ENCODE data around the gene SNRPA.

DNA sequence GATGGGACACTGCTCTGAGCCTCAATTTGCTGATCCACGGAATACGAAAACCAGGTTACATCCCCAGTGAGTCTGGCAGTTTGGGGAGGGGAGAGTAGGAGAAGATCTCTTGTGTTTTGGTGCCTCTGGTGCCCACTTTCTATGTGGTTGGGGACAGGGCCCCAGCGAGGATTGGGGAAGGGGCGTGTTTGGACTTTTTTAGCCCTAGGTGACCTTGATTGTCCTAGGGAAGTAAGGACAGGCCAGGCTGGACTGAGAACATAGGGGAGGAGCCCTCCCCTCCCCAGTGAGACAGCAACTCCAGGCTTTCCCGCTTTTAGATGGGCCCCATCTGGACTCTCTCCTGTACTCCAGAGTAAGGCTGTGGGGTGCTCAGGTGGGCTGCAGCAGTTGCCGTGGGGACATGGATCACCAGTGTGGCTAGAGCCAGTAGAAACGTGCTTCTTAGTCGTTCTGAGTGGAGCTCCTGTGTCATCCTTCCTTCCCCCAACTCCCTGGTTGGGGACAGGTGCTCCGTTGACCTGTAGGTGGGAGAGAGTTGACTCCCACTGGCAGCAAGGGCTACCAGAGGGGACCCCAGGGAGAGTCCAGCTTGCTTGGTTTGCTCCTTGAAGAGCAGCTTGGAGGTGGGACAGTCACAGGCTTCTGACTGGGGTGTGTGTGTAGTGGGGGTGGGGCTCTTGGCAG lies 52.3 kb downstream of the SNRPA start:
- TF ChIP-seq, protein P1, sequence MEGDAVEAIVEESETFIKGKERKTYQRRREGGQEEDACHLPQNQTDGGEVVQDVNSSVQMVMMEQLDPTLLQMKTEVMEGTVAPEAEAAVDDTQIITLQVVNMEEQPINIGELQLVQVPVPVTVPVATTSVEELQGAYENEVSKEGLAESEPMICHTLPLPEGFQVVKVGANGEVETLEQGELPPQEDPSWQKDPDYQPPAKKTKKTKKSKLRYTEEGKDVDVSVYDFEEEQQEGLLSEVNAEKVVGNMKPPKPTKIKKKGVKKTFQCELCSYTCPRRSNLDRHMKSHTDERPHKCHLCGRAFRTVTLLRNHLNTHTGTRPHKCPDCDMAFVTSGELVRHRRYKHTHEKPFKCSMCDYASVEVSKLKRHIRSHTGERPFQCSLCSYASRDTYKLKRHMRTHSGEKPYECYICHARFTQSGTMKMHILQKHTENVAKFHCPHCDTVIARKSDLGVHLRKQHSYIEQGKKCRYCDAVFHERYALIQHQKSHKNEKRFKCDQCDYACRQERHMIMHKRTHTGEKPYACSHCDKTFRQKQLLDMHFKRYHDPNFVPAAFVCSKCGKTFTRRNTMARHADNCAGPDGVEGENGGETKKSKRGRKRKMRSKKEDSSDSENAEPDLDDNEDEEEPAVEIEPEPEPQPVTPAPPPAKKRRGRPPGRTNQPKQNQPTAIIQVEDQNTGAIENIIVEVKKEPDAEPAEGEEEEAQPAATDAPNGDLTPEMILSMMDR (IDR thresholded peaks at IDR 0.05; ENCODE audit: control extremely low read depth in 1 of 3, insufficient read depth in 1 of 3, low read depth in 1 of 3, low read length in 3 of 3), result no peak
- no peak for TF ChIP-seq SIN3A (conservative IDR thresholded peaks at IDR 0.05 in 1 of 2, IDR thresholded peaks at IDR 0.05 in 1 of 2; ENCODE audit: low read depth in 1 of 2, low read length in 2 of 2)
- TF ChIP-seq, protein P2, sequence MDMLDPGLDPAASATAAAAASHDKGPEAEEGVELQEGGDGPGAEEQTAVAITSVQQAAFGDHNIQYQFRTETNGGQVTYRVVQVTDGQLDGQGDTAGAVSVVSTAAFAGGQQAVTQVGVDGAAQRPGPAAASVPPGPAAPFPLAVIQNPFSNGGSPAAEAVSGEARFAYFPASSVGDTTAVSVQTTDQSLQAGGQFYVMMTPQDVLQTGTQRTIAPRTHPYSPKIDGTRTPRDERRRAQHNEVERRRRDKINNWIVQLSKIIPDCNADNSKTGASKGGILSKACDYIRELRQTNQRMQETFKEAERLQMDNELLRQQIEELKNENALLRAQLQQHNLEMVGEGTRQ (IDR thresholded peaks at IDR 0.05; ENCODE audit: low read length), result no peak
- TF ChIP-seq, protein P3, sequence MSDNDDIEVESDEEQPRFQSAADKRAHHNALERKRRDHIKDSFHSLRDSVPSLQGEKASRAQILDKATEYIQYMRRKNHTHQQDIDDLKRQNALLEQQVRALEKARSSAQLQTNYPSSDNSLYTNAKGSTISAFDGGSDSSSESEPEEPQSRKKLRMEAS (IDR thresholded peaks at IDR 0.05), result no peak
- no peak for TF ChIP-seq TBP (IDR thresholded peaks at IDR 0.05; ENCODE audit: low read depth, low read length)
- TF ChIP-seq CEBPB (IDR thresholded peaks at IDR 0.05; ENCODE audit: low read depth, low read length), result no peak
- TF ChIP-seq HDAC2 (IDR thresholded peaks at IDR 0.05; ENCODE audit: borderline replicate concordance in 1 of 2, low read depth in 2 of 2, low read length in 2 of 2), result no peak
- TF ChIP-seq POLR2AphosphoS5 (IDR thresholded peaks at IDR 0.05; ENCODE audit: low read depth, low read length), result no peak; the same call in 1 of the 2 replicates
- no peak for TF ChIP-seq BRCA1 (IDR thresholded peaks at IDR 0.05; ENCODE audit: low read depth, low read length)
- TF ChIP-seq POLR2A (IDR thresholded peaks at IDR 0.05; ENCODE audit: control extremely low read depth in 1 of 2, low read depth in 2 of 2, low read length in 2 of 2), result no peak
- TF ChIP-seq PHF8 (conservative IDR thresholded peaks at IDR 0.05; ENCODE audit: low read depth, low read length), result no peak
- TF ChIP-seq TAF7 (optimal IDR thresholded peaks at IDR 0.05; ENCODE audit: borderline replicate concordance, low read depth, low read length), result no peak

All from H1 (cell line).